GM06990 (cell line): Measurements from ENCODE around the gene CNTNAP4.

ENCODE experiments used
- DNase-seq: peaks from one replicate; pipeline ENCODE4 v3.0.0-alpha.2; 2011; ENCODE audit not compliant: insufficient read length; ENCODE audit errors: extremely low read depth
- H3K27me3 ChIP-seq: replicated peaks from 2 replicates; pipeline ENCODE4 v1.6.0; 2011; ENCODE audit warnings: low read length; ENCODE audit not compliant: control insufficient read depth, insufficient read depth
- H3K36me3 ChIP-seq: 2 replicates; pipeline ENCODE4 v1.5.1; 2011; ENCODE audit warnings: low read length; ENCODE audit not compliant: control insufficient read depth, insufficient read depth
- H3K4me3 ChIP-seq: replicated peaks from 2 replicates; pipeline ENCODE4 v1.5.1; 2011; ENCODE audit warnings: low read depth, mild to moderate bottlenecking, control low read depth, low read length
- CTCF ChIP-seq: IDR thresholded peaks from 2 replicates; pipeline ENCODE4 v1.5.1; 2011; ENCODE audit warnings: low read length, control low read depth, mild to moderate bottlenecking, inconsistent platforms; ENCODE audit not compliant: insufficient read depth, poor library complexity, severe bottlenecking

CNTNAP4 gene

GRCh38 chr16:76336112-76336511, 58.9 kb downstream of the CNTNAP4 start:
- no peak for DNase-seq
- H3K27me3 ChIP-seq: no peaks in the 10 kb centered on the region

GRCh38 chr16:76338472-76338871, 61.3 kb downstream of the CNTNAP4 start:
- Histone ChIP-seq H3K4me3 (no peak overlapping the region), H3K36me3 (no peaks in the 10 kb centered on the region), H3K27me3 (no peaks in the 10 kb centered on the region)
- no peak for DNase-seq
- no peak for TF ChIP-seq CTCF

More at GRCh38 chr16:76336112-76336511, 58.9 kb downstream of the CNTNAP4 start:
- TF ChIP-seq CTCF: no peak
- H3K36me3 ChIP-seq: no peaks in the 10 kb centered on the region
- no peak overlapping the region for H3K4me3 ChIP-seq

GRCh38 chr16:76343769-76344168, 66.6 kb downstream of the CNTNAP4 start:
- no peaks in the 10 kb centered on the region for H3K36me3 ChIP-seq
- H3K4me3 ChIP-seq: no peak overlapping the region
- TF ChIP-seq CTCF: no peak
- no peaks in the 10 kb centered on the region for H3K27me3 ChIP-seq
- no peak for DNase-seq

GRCh38 chr16:76345163-76345661, 68.0 kb downstream of the CNTNAP4 start:
- Histone ChIP-seq H3K4me3 (no peak overlapping the region), H3K36me3 (no peaks in the 10 kb centered on the region), H3K27me3 (no peaks in the 10 kb centered on the region)
- no peak for TF ChIP-seq CTCF
- DNase-seq: no peak

GRCh38 chr16:76346210-76346609, 69.0 kb downstream of the CNTNAP4 start:
- TF ChIP-seq CTCF: no peak
- no peaks in the 10 kb centered on the region for H3K36me3 ChIP-seq
- H3K4me3 ChIP-seq: no peak overlapping the region
- no peak for DNase-seq
- H3K27me3 ChIP-seq: no peaks in the 10 kb centered on the region

GRCh38 chr16:76351441-76351840, 74.2 kb downstream of the CNTNAP4 start:
- H3K36me3 ChIP-seq: no peaks in the 10 kb centered on the region
- no peaks in the 10 kb centered on the region for H3K27me3 ChIP-seq
- TF ChIP-seq CTCF: no peak
- H3K4me3 ChIP-seq: no peak overlapping the region
- DNase-seq: no peak
